ENCODE data around the gene KIF26B.

- TF ChIP-seq CTCF (IDR thresholded peaks at IDR 0.05) (no peak), POLR2A (IDR thresholded peaks at IDR 0.05) (no peak)
Observed at GRCh38 chr1:245578308-245578707, 423.5 kb downstream of the KIF26B start.
